ENCODE data around the gene HEPACAM. TPM values are rescaled to one million over a fixed set of nuclear protein-coding genes. Genes with fewer than 3 reads are reported as not detected.

HEPACAM gene
- total RNA-seq, 1 donor from 2014 or later = not detected

DNA sequence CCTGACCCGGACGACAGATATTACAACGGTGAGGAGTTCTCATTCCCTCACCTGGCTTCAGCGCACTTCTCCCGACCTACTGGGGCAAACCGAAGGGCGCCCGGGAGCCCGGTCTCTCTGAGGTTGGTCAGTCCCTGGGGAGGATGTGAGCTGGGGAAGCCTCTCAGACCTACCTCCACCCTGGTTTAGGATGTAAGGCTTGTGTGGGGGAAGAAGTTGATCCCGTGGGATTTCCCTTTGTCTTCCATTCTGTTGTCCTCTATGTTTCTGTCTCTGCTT lies 58.3 kb downstream of the HEPACAM start:
- DNase-seq (no peak), ATAC-seq (no peak)
- Histone ChIP-seq H3K4me1 (peaks cover 22% of the 10 kb centered on the region), H3K27ac (peak overlapping the region; percentile 92), H3K4me3 (peak overlapping the region; percentile 65), H3K9me3 (no peaks in the 10 kb centered on the region), H3K27me3 (ENCODE audit: low read depth) (peaks cover 15% of the 10 kb centered on the region), H3K36me3 (no peaks in the 10 kb centered on the region)
- TF ChIP-seq, protein P1, sequence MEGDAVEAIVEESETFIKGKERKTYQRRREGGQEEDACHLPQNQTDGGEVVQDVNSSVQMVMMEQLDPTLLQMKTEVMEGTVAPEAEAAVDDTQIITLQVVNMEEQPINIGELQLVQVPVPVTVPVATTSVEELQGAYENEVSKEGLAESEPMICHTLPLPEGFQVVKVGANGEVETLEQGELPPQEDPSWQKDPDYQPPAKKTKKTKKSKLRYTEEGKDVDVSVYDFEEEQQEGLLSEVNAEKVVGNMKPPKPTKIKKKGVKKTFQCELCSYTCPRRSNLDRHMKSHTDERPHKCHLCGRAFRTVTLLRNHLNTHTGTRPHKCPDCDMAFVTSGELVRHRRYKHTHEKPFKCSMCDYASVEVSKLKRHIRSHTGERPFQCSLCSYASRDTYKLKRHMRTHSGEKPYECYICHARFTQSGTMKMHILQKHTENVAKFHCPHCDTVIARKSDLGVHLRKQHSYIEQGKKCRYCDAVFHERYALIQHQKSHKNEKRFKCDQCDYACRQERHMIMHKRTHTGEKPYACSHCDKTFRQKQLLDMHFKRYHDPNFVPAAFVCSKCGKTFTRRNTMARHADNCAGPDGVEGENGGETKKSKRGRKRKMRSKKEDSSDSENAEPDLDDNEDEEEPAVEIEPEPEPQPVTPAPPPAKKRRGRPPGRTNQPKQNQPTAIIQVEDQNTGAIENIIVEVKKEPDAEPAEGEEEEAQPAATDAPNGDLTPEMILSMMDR (IDR thresholded peaks at IDR 0.05) = no peak
- intact Hi-C loops (cut with DNase I) = no loop called here

DNA sequence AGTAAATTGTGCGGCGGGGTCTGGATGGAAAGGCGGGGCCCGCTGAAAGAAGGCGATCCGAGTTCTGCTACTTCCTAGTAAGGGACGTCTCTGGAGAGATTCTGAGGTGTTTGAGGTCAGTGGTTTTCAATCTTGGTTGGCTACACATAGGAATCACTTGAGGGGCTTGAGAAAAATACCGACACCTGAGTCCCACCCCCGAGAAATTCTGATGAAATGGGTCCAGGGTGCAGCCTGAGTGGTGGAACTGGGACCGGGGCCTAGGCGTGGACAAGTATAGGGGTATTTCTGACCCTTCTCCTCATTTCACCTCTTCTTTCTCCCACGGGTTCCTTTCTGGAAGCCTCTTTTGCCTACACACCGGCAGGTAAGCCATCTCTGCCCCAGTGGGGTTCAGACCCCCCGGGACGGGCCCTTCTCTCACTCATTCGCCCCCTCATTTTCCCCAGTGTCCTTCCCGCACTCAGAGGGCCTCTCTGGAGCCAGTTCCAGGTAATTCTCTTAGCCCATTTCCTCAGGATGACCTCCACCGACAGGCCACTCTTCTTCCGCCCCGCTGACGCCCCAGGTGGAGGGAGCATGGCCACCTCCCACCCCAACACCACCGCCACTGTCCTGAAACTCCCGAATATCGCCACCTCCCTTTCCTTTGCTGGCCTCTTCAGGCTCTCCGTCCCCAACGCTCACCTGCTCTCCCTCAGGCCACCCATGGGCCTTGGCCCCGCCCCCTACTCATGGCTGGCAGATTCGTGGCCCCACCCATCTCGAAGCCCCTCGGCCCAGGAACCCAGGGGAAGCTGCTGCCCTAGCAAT lies 58.8 kb downstream of the HEPACAM start:
- Histone ChIP-seq H3K36me3 (no peaks in the 10 kb centered on the region), H3K9me3 (no peaks in the 10 kb centered on the region), H3K27ac (peak overlapping the region; percentile 92), H3K4me1 (peaks cover 16% of the 10 kb centered on the region), H3K4me3 (peak overlapping the region; percentile 65), H3K27me3 (ENCODE audit: low read depth) (peaks cover 20% of the 10 kb centered on the region)
- intact Hi-C loops (cut with DNase I) = no loop called here
- peak in 1 of 2 donors; percentile 5 for ATAC-seq
- TF ChIP-seq, protein P1 (IDR thresholded peaks at IDR 0.05) = no peak
- no peak for DNase-seq

DNA sequence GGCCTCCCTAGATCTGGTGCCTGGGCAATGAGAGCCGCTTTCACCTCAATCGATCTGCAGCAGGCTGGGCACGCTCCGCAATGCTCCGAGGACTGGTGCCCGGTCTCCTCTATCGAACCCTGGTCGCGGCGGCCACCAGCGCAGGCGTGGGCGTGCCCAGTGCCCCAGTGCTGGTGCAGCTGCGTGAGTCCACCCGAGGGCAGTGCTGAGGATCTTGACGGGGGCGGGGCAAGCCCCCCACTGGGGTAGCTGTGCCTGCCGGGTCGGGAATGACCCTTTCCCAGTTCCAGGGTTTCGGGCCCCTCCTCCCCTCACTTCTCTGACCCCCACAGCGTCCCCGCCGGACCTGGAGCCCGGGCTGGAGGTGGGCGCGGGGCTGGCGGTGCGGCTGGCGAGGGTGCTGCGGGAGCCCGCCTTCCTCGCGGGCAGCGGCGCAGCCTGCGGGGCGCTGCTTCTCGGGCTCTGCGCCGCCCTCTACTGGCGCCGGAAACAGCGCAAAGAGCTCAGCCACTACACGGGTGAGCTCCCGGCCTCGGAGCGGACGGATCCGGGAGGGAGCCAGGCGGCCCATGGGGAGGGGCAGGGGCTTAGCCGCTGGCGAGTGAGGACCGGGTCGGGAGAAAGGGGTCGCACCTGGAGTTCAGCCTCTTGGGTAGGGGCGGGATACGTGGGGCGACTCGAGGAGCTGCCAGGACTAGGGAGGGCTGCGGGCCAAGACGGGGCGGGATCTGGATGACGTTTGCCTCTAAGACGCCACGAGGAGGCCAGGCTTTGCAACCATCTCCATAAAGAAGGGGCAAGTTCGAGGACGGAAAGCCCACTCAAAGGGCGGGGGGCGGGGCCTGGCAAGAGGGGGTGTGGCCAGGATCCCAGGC lies 59.7 kb downstream of the HEPACAM start:
- TF ChIP-seq, protein P1 (IDR thresholded peaks at IDR 0.05) = peak; percentile 84
- intact Hi-C loops (cut with DNase I) = no loop called here
- Histone ChIP-seq H3K9me3 (no peaks in the 10 kb centered on the region), H3K27me3 (ENCODE audit: low read depth) (peaks cover 24% of the 10 kb centered on the region), H3K4me1 (peaks cover 13% of the 10 kb centered on the region), H3K4me3 (peak overlapping the region; percentile 65), H3K27ac (peak overlapping the region; percentile 92), H3K36me3 (no peaks in the 10 kb centered on the region)
- DNase-seq (peak; percentile 89), ATAC-seq (peak; percentile 93 to 95)

DNA sequence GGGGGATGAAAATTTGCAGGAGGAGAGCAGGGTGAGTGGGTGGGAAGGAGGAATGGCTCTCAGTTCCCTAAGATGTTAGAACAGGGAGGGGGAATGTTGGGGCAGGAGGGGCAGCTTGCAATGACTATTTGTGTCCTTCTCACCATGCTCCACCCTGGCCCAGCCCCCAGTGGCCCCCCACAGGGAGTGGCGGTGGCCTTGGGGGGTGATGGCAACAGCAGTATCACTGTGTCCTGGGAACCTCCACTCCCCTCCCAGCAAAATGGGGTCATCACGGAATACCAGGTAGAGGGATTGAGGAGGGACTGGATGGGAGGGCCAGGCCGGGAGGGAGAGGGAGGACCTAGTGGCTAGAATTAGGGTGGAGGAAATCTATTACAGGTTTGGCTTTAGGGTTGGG lies 60.4 kb downstream of the HEPACAM start:
- TF ChIP-seq, protein P1 (IDR thresholded peaks at IDR 0.05) = no peak
- ATAC-seq (no peak), DNase-seq (no peak)
- intact Hi-C loops (cut with DNase I) = no loop called here
- H3K4me1 ChIP-seq = peaks cover 13% of the 10 kb centered on the region
- peak overlapping the region; percentile 65 for H3K4me3 ChIP-seq
- H3K9me3 ChIP-seq = no peaks in the 10 kb centered on the region
- peaks cover 32% of the 10 kb centered on the region for H3K27me3 ChIP-seq (ENCODE audit: low read depth)
- H3K36me3 ChIP-seq = no peaks in the 10 kb centered on the region
- no peak overlapping the region for H3K27ac ChIP-seq

DNA sequence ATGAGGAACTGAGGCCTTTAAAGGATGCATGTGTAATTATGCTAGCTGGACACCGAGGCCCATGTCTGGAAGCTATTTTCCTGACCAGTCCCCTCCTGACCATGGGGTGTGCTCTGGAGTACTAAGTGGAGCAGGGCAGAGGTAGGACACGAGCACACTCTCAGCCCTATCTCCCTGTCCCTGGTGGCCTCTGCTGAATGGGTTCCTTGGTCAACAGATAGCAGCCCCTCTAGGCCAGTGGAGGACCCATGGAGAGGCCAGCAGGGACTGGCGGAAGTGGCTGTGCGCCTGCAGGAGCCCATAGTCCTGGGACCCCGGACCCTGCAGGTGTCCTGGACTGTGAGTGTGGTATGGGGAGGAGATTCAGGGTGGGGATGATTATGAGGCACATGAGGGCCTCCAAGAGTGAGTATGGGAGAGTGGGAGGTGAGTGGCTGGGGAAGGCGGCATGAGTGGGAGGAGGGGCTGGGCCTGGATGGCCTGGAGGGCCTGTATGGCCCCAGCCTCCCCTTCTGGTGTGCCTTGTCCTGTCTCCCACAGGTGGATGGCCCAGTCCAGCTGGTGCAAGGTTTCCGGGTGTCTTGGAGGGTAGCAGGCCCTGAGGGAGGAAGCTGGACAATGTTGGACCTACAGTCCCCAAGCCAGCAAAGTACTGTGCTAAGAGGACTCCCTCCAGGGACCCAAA lies 61.1 kb downstream of the HEPACAM start:
- TF ChIP-seq, protein P1 (IDR thresholded peaks at IDR 0.05) = no peak
- Histone ChIP-seq H3K27me3 (ENCODE audit: low read depth) (peaks cover 39% of the 10 kb centered on the region), H3K9me3 (no peaks in the 10 kb centered on the region), H3K36me3 (no peaks in the 10 kb centered on the region), H3K4me1 (peaks cover 13% of the 10 kb centered on the region), H3K4me3 (no peak overlapping the region), H3K27ac (no peak overlapping the region)
- no peak for DNase-seq
- no peak for ATAC-seq
- intact Hi-C loops (cut with DNase I) = no loop called here
